ENCODE data around the gene FUT9. TPM values are rescaled to one million over a fixed set of nuclear protein-coding genes. Genes with fewer than 3 reads are reported as not detected.
"Not testable (repeated sequence)": the region's sequence is repeated elsewhere in the genome, so short reads cannot be mapped to it uniquely, and the experiment has no call there.

The FUT9 gene
- total and polyA plus RNA-seq, 2 donors: 0.02 to 0.05 TPM

GRCh38 chr6:96260787-96261430 is 245.1 kb downstream of the FUT9 start:
- H3K4me3 ChIP-seq (ENCODE audit: low read length in 2 of 2); H3K27ac ChIP-seq (ENCODE audit: low read depth in 1 of 2, low read length in 1 of 2); H3K36me3 ChIP-seq (ENCODE audit: control insufficient read depth in 2 of 2, insufficient read depth in 2 of 2, low read length in 1 of 2); H3K4me1 ChIP-seq (ENCODE audit: control insufficient read depth in 2 of 2, insufficient read depth in 2 of 2, low read length in 2 of 2); H3K9me3 ChIP-seq (ENCODE audit: control insufficient read depth in 2 of 2, insufficient read depth in 1 of 2, low read length in 1 of 2); DNase-seq (ENCODE audit: low read depth in 6 of 9, low spot score in 9 of 9); H3K27me3 ChIP-seq (ENCODE audit: control insufficient read depth in 2 of 2, insufficient read depth in 1 of 2, low read length in 1 of 2): not testable (repeated sequence)
- WGBS: 97% methylated on average over 37 of the region's 37 CpGs
